Measurements from ENCODE around the gene GPS1.

- no peak for TF ChIP-seq CTCF (IDR thresholded peaks at IDR 0.05; ENCODE audit: poor library complexity)
- TF ChIP-seq EZH2 (IDR thresholded peaks at IDR 0.05; ENCODE audit: borderline replicate concordance) = no peak
These were observed 44.3 kb downstream of the GPS1 start for GRCh38 chr17:82095777-82096708.
